IPS-15b (cell line): ENCODE measurements around the gene NEDD9.

Experiments
- H3K27me3 ChIP-seq: one replicate; pipeline ENCODE4 v1.6.1; 2013; ENCODE audit warnings: low read length; ENCODE audit not compliant: control insufficient read depth, insufficient read depth
- H3K36me3 ChIP-seq: one replicate; pipeline ENCODE4 v1.6.1; 2013; ENCODE audit warnings: low read length; ENCODE audit not compliant: control insufficient read depth, insufficient read depth
- H3K4me1 ChIP-seq: one replicate; pipeline ENCODE4 v1.6.1; 2013; ENCODE audit warnings: mild to moderate bottlenecking, low read length; ENCODE audit not compliant: control insufficient read depth, insufficient read depth
- H3K4me3 ChIP-seq: one replicate; pipeline ENCODE4 v1.5.1; 2013; ENCODE audit warnings: low read depth, low read length
- H3K9ac ChIP-seq: one replicate; pipeline ENCODE4 v1.6.1; 2013; ENCODE audit warnings: low read depth, mild to moderate bottlenecking, low read length
- H3K9me3 ChIP-seq: one replicate; pipeline ENCODE4 v1.6.1; 2013; ENCODE audit warnings: mild to moderate bottlenecking, low read length; ENCODE audit not compliant: control insufficient read depth, insufficient read depth

Gene NEDD9

GRCh38 chr6:11221623-11222384, 10.7 kb downstream of the NEDD9 start:
- H3K27me3 ChIP-seq = no peaks in the 10 kb centered on the region
- H3K9me3 ChIP-seq = no peaks in the 10 kb centered on the region
- no peaks in the 10 kb centered on the region for H3K36me3 ChIP-seq
- H3K4me1 ChIP-seq = no peaks in the 10 kb centered on the region
- no peak overlapping the region for H3K9ac ChIP-seq
- H3K4me3 ChIP-seq = no peak overlapping the region

- Histone ChIP-seq H3K36me3 (no peaks in the 10 kb centered on the region), H3K4me3 (no peak overlapping the region), H3K9me3 (no peaks in the 10 kb centered on the region), H3K9ac (no peak overlapping the region), H3K4me1 (peaks cover 5% of the 10 kb centered on the region), H3K27me3 (no peaks in the 10 kb centered on the region)
These were observed 13.1 kb downstream of the NEDD9 start for GRCh38 chr6:11219400-11219834.

GRCh38 chr6:11218538-11219399, 13.7 kb downstream of the NEDD9 start:
- no peaks in the 10 kb centered on the region for H3K9me3 ChIP-seq
- no peak overlapping the region for H3K9ac ChIP-seq
- H3K36me3 ChIP-seq = no peaks in the 10 kb centered on the region
- no peak overlapping the region for H3K4me3 ChIP-seq
- H3K27me3 ChIP-seq = no peaks in the 10 kb centered on the region
- peaks cover 5% of the 10 kb centered on the region for H3K4me1 ChIP-seq

- Histone ChIP-seq H3K9me3 (no peaks in the 10 kb centered on the region), H3K4me1 (peaks cover 5% of the 10 kb centered on the region), H3K9ac (no peak overlapping the region), H3K4me3 (no peak overlapping the region), H3K27me3 (no peaks in the 10 kb centered on the region), H3K36me3 (no peaks in the 10 kb centered on the region)
These were observed 14.4 kb downstream of the NEDD9 start for GRCh38 chr6:11218102-11218442.

GRCh38 chr6:11217360-11218101, 14.9 kb downstream of the NEDD9 start:
- no peaks in the 10 kb centered on the region for H3K9me3 ChIP-seq
- no peaks in the 10 kb centered on the region for H3K36me3 ChIP-seq
- H3K27me3 ChIP-seq = no peaks in the 10 kb centered on the region
- peaks cover 5% of the 10 kb centered on the region for H3K4me1 ChIP-seq
- H3K4me3 ChIP-seq = no peak overlapping the region
- H3K9ac ChIP-seq = no peak overlapping the region

- Histone ChIP-seq H3K9me3 (no peaks in the 10 kb centered on the region), H3K4me3 (no peak overlapping the region), H3K27me3 (no peaks in the 10 kb centered on the region), H3K36me3 (no peaks in the 10 kb centered on the region), H3K4me1 (peaks cover 5% of the 10 kb centered on the region), H3K9ac (no peak overlapping the region)
These were observed 16.7 kb downstream of the NEDD9 start for GRCh38 chr6:11215773-11216172.

GRCh38 chr6:11214901-11215300, 17.6 kb downstream of the NEDD9 start:
- Histone ChIP-seq H3K9ac (no peak overlapping the region), H3K36me3 (no peaks in the 10 kb centered on the region), H3K27me3 (no peaks in the 10 kb centered on the region), H3K4me3 (no peak overlapping the region), H3K9me3 (no peaks in the 10 kb centered on the region), H3K4me1 (peaks cover 5% of the 10 kb centered on the region)

- Histone ChIP-seq H3K36me3 (no peaks in the 10 kb centered on the region), H3K4me1 (peaks cover 10% of the 10 kb centered on the region), H3K9me3 (no peaks in the 10 kb centered on the region), H3K4me3 (no peak overlapping the region), H3K27me3 (no peaks in the 10 kb centered on the region), H3K9ac (no peak overlapping the region)
These were observed 18.2 kb downstream of the NEDD9 start for GRCh38 chr6:11214084-11214833.

- Histone ChIP-seq H3K9me3 (no peaks in the 10 kb centered on the region), H3K4me3 (no peak overlapping the region), H3K4me1 (peaks cover 11% of the 10 kb centered on the region), H3K36me3 (no peaks in the 10 kb centered on the region), H3K27me3 (no peaks in the 10 kb centered on the region), H3K9ac (no peak overlapping the region)
These were observed 18.9 kb downstream of the NEDD9 start for GRCh38 chr6:11213422-11214021.

GRCh38 chr6:11212664-11213063, 19.8 kb downstream of the NEDD9 start:
- Histone ChIP-seq H3K4me1 (peaks cover 11% of the 10 kb centered on the region), H3K9me3 (no peaks in the 10 kb centered on the region), H3K36me3 (no peaks in the 10 kb centered on the region), H3K4me3 (no peak overlapping the region), H3K9ac (no peak overlapping the region), H3K27me3 (no peaks in the 10 kb centered on the region)

GRCh38 chr6:11211254-11211653, 21.2 kb downstream of the NEDD9 start:
- H3K36me3 ChIP-seq = no peaks in the 10 kb centered on the region
- no peaks in the 10 kb centered on the region for H3K27me3 ChIP-seq
- no peaks in the 10 kb centered on the region for H3K9me3 ChIP-seq
- H3K4me3 ChIP-seq = no peak overlapping the region
- H3K4me1 ChIP-seq = peaks cover 11% of the 10 kb centered on the region
- no peak overlapping the region for H3K9ac ChIP-seq
